NT2/D1 (cell line): ENCODE results near the gene GNPTG.

ENCODE experiments used
- DNase-seq: peaks from one replicate; pipeline ENCODE4 v3.0.0-alpha.2; 2011; ENCODE audit warnings: low read depth, low spot score
- H3K27me3 ChIP-seq: 2 replicates; pipeline ENCODE4 v1.6.0; 2011; ENCODE audit warnings: mild to moderate bottlenecking; ENCODE audit not compliant: insufficient read length, insufficient read depth
- H3K36me3 ChIP-seq: 2 replicates; pipeline ENCODE4 v1.6.1; 2011; ENCODE audit warnings: mild to moderate bottlenecking, low read length, mixed read lengths; ENCODE audit not compliant: insufficient read depth, insufficient read length
- H3K4me1 ChIP-seq: 2 replicates; pipeline ENCODE4 v1.5.1; 2011; ENCODE audit not compliant: insufficient read depth, insufficient read length
- H3K4me3 ChIP-seq: 2 replicates; pipeline ENCODE4 v1.5.1; 2011; ENCODE audit warnings: low read depth; ENCODE audit not compliant: insufficient read length
- H3K9ac ChIP-seq: 2 replicates; pipeline ENCODE4 v1.6.0; 2011; ENCODE audit warnings: low read depth; ENCODE audit not compliant: insufficient read length
- H3K9me3 ChIP-seq: 2 replicates; pipeline ENCODE4 v1.5.1; 2011; ENCODE audit warnings: mild to moderate bottlenecking, low read length; ENCODE audit not compliant: insufficient read depth
- SUZ12 ChIP-seq: IDR thresholded peaks from 2 replicates; pipeline ENCODE4 v1.6.1; 2011; ENCODE audit not compliant: insufficient read length, insufficient read depth; ENCODE audit errors: extremely low read depth
- YY1 ChIP-seq: IDR thresholded peaks from 2 replicates; pipeline ENCODE4 v1.6.1; 2011; ENCODE audit not compliant: insufficient read length, insufficient read depth
- ZNF274 ChIP-seq: IDR thresholded peaks from 2 replicates; pipeline ENCODE4 v1.6.1; 2011; ENCODE audit warnings: mild to moderate bottlenecking, low read depth, low read length

The GNPTG gene

DNA sequence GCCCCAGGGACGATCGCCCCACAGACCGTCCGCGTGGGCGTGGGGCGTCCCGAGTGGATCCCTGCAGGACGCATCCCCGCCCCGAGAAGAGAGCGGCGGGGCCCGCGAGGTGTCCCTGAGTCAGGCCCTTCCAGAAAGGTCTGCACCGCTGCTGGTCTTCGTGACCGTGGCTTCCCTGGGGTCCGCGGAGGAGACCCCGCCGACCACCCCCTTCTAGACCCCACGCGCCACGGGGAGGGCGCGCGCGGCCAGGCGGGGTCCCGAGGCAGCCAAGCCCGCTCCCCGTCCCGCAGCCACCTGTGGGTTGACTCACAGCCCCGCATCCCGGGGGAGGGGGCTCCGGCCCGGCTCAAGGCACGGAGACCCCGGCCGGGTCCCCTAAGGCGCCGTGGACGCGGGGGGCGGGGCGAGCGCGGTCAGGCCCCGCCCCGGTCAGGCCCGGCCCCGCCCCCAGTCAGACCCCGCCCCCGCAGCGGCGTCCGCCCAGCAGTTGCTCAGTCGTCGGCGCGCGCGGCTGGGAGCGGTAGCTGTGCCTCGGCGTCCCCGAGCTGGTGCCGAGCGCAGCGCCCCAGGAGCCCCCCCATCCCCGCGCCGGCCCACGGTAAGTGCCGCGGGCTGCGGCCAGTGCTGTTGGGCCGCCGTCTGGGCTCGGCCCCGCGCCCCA is 18.4 kb upstream of the GNPTG start, which contains the start of gene BAIAP3:
BAIAP3 (plus strand) TSS at position 497 of the 664 bp plus-strand sequence. CDS start 4,905 bp downstream, outside the sequence.
- Histone ChIP-seq H3K36me3 (no peaks in the 10 kb centered on the region), H3K4me1 (peaks cover 25% of the 10 kb centered on the region), H3K27me3 (peaks cover 53% of the 10 kb centered on the region), H3K9me3 (peaks cover 9% of the 10 kb centered on the region; the same call in 1 of the 2 replicates), H3K4me3 (peak within 1 kb of the TSS; percentile 46), H3K9ac (peak within 1 kb of the TSS; percentile 70)
- no peak for TF ChIP-seq ZNF274
- no peak for TF ChIP-seq YY1
- peak; percentile 55 for TF ChIP-seq SUZ12
- no peak for DNase-seq

GRCh38 chr16:1333854-1334700 is 17.7 kb upstream of the GNPTG start:
- peaks cover 9% of the 10 kb centered on the region; the same call in 1 of the 2 replicates for H3K9me3 ChIP-seq
- H3K27me3 ChIP-seq = peaks cover 53% of the 10 kb centered on the region
- no peak for DNase-seq
- peak overlapping the region; percentile 46 for H3K4me3 ChIP-seq
- TF ChIP-seq ZNF274 (no peak), SUZ12 (no peak), YY1 (no peak)
- H3K9ac ChIP-seq = peak overlapping the region; percentile 70
- H3K4me1 ChIP-seq = peaks cover 27% of the 10 kb centered on the region
- no peaks in the 10 kb centered on the region for H3K36me3 ChIP-seq

DNA sequence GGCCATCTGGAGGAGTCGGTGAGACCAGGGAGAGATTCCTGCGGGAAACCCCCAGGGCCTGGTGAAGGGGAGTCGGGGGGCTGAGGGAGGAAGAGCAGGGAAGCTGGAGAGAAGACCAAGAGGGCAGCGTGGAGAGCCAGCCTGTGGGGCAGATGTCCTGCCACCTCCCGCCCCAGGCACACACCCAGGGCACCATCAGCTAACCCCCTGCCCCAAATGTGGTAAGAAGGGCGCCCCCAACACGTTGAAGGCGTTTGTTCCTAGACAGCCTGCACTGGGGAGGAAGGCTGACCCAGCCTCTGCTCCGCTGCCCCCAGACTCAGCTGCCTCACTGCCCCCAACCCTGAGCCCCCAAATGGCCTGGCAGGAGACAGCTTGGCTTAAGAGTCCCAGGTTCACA is 17.0 kb upstream of the GNPTG start:
- Histone ChIP-seq H3K27me3 (peaks cover 53% of the 10 kb centered on the region), H3K4me3 (peak overlapping the region; percentile 11), H3K36me3 (no peaks in the 10 kb centered on the region), H3K9me3 (peaks cover 9% of the 10 kb centered on the region; the same call in 1 of the 2 replicates), H3K4me1 (peaks cover 27% of the 10 kb centered on the region), H3K9ac (peak overlapping the region; percentile 26)
- TF ChIP-seq SUZ12 (no peak), YY1 (no peak), ZNF274 (no peak)
- DNase-seq = no peak

DNA sequence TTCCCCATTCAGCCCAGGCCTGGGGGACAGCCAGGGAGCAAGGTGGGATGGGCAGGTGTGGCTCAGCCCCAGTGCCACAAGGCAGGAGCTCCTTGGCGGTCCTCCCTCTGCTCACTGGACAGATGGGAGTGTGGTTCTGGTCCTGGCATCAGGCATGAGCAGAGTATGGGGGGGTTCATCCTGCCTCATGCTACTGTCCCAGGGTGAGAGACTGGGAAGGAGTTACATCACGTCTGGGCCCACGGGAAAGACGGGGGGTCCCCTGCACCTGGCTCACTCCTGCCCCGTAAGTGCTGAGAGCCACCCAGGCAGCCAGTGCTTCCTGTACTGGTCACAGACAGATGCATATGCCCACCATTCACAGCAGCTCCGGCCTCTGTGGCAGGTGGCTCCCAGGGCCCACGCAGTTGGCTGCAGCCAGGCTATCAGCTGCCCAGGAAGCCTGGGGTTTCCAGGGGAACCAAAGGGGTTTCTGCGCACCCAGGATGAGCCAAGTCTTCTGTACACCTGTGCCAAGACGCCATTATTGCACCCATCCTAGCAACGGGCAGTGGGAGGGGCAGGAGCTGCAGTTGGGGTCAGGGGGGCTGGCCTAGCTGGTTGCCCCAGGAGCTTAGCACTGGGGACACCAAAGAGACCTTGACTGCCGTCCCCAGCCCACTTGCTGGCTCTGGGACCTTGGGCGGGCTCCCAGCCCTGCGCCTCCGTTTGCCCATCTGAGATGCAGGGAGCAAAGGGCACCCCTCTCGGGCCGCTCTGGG is 16.3 kb upstream of the GNPTG start:
- Histone ChIP-seq H3K9ac (no peak overlapping the region), H3K9me3 (peaks cover 3% of the 10 kb centered on the region; the same call in 1 of the 2 replicates), H3K4me3 (no peak overlapping the region), H3K4me1 (peaks cover 27% of the 10 kb centered on the region), H3K36me3 (no peaks in the 10 kb centered on the region), H3K27me3 (peaks cover 53% of the 10 kb centered on the region)
- TF ChIP-seq ZNF274 (no peak), YY1 (no peak), SUZ12 (no peak)
- DNase-seq = no peak

GRCh38 chr16:1335996-1336395 is 15.7 kb upstream of the GNPTG start:
- peaks cover 27% of the 10 kb centered on the region for H3K4me1 ChIP-seq
- no peaks in the 10 kb centered on the region for H3K36me3 ChIP-seq
- H3K9ac ChIP-seq = no peak overlapping the region
- DNase-seq = no peak
- no peak overlapping the region for H3K4me3 ChIP-seq
- H3K9me3 ChIP-seq = no peaks in the 10 kb centered on the region
- peaks cover 53% of the 10 kb centered on the region for H3K27me3 ChIP-seq
- TF ChIP-seq SUZ12 = no peak
- TF ChIP-seq ZNF274 = no peak
- no peak for TF ChIP-seq YY1

DNA sequence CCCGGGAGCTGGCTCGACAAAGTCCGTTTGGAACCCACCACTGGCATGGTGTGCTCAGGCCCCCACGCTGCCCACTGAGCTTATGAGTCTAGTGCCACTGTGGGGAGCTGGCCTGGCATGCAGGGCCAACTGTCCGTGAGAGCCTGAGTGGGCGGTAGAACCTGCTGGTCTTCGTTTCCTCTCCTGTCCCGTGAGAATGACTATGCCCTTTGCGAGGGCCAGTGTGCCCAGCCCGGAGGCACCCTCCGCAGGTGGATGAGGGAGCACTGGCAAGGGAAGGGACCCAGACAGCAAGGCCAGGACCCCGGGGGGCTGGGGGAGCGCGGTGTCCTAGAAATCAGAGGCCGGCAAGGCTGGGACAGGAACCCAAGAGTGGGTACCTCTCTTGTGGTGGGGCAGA is 15.1 kb upstream of the GNPTG start:
- no peak for TF ChIP-seq YY1
- no peak for TF ChIP-seq SUZ12
- no peak for TF ChIP-seq ZNF274
- DNase-seq = no peak
- peaks cover 54% of the 10 kb centered on the region for H3K27me3 ChIP-seq

More for the DNA sequence above, 15.1 kb upstream of the GNPTG start:
- peaks cover 24% of the 10 kb centered on the region for H3K4me1 ChIP-seq
- H3K4me3 ChIP-seq = no peak overlapping the region
- H3K36me3 ChIP-seq = no peaks in the 10 kb centered on the region
- no peak overlapping the region for H3K9ac ChIP-seq
- no peaks in the 10 kb centered on the region for H3K9me3 ChIP-seq
